H1 (cell line): ENCODE results near the gene DENND1A. TPM values are rescaled to one million over a fixed set of nuclear protein-coding genes. Genes with fewer than 3 reads are reported as not detected.
A peak's percentile ranks its signal among the peaks of the same experiment; 100 is the strongest.

ENCODE experiments used
- CTCF ChIA-PET: fragments of 300-600 bp; sonication (Branson Sonifier 250); formaldehyde crosslinking; loops from one replicate; lab custom pipeline; 2021; ENCODE audit not compliant: partially characterized antibody; lab: Charles Lee
- POLR2A ChIA-PET: fragments of 300-600 bp; sonication (Branson Sonifier 250); formaldehyde crosslinking; loops from one replicate; lab custom pipeline; 2021; ENCODE audit warnings: inconsistent platforms; ENCODE audit not compliant: partially characterized antibody; lab: Charles Lee
- DNase-seq, 2 experiments: peaks; one replicate each; pipeline versions ENCODE4 v3.0.0 to v3.0.0-alpha.2; 2010 to 2022; ENCODE audit warnings: low spot score in 2 of 2, low read depth in 1 of 2, mixed read lengths in 1 of 2
- FAIRE-seq: peaks from 2 replicates; lab custom pipeline; 2011; peaks lifted over from hg19 to GRCh38; lab: Jason Lieb, UNC
- H2AFZ ChIP-seq: 2 replicates; pipeline ENCODE4 v1.8.1; 2012; ENCODE audit warnings: low read length, inconsistent platforms
- H2AK5ac ChIP-seq: 2 replicates; pipeline ENCODE4 v1.6.1; 2013; ENCODE audit warnings: low read depth, low read length
- H2BK120ac ChIP-seq: replicated peaks from 2 replicates; pipeline ENCODE3; 2013; ENCODE audit warnings: low read depth, low read length, inconsistent platforms
- H2BK12ac ChIP-seq: 2 replicates; pipeline ENCODE4 v1.6.1; 2013; ENCODE audit warnings: low read depth, low read length
- H2BK15ac ChIP-seq: 2 replicates; pipeline ENCODE4 v1.6.1; 2013; ENCODE audit warnings: low read length
- H2BK20ac ChIP-seq: 2 replicates; pipeline ENCODE4 v1.6.1; 2013; ENCODE audit warnings: low read length
- H2BK5ac ChIP-seq: 2 replicates; pipeline ENCODE4 v1.6.1; 2013; ENCODE audit warnings: low read depth, low read length
- H3K14ac ChIP-seq: 2 replicates; pipeline ENCODE4 v1.6.1; 2013; ENCODE audit warnings: inconsistent platforms; ENCODE audit not compliant: insufficient read length
- H3K18ac ChIP-seq: 2 replicates; pipeline ENCODE4 v1.6.1; 2013; ENCODE audit warnings: low read length; ENCODE audit errors: extremely low read depth
- H3K23ac ChIP-seq: 2 replicates; pipeline ENCODE4 v1.6.1; 2013; ENCODE audit warnings: inconsistent platforms; ENCODE audit not compliant: insufficient read length
- H3K23me2 ChIP-seq: 2 replicates; pipeline ENCODE4 v1.6.1; 2013; ENCODE audit warnings: low read depth, low read length
- H3K27ac ChIP-seq: 2 replicates; pipeline ENCODE4 v1.6.1; 2011; ENCODE audit warnings: low read depth, low read length, inconsistent platforms
- H3K27me3 ChIP-seq, 4 experiments: replicated peaks in 1 of 4; 1 replicate in 1 of 4; 2 replicates in 3 of 4; pipeline versions ENCODE4 v1.6.1 to v1.8.1; 2011 to 2013; ENCODE audit warnings: low read length in 3 of 4, mild to moderate bottlenecking in 3 of 4, inconsistent platforms in 2 of 4, mixed read lengths in 2 of 4, moderate library complexity in 1 of 4; ENCODE audit not compliant: control insufficient read depth in 3 of 4, insufficient read depth in 3 of 4; ENCODE audit errors: extremely low read depth in 1 of 4
- H3K36me3 ChIP-seq, 4 experiments: 2 replicates each; pipeline versions ENCODE4 v1.6.1 to v1.8.1; 2011 to 2013; ENCODE audit warnings: mild to moderate bottlenecking in 4 of 4, low read length in 3 of 4, moderate library complexity in 2 of 4, control low read depth in 1 of 4, inconsistent platforms in 1 of 4; ENCODE audit not compliant: insufficient read depth in 4 of 4, control insufficient read depth in 2 of 4
- H3K4ac ChIP-seq: replicated peaks from 2 replicates; pipeline ENCODE3; 2013; ENCODE audit warnings: low read length, low read depth, mixed read lengths, inconsistent platforms; ENCODE audit not compliant: insufficient read length
- H3K4me1 ChIP-seq, 4 experiments: replicated peaks in 1 of 4; 1 replicate in 1 of 4; 2 replicates in 3 of 4; pipeline versions ENCODE4 v1.6.1 to v1.8.1; 2011 to 2013; ENCODE audit warnings: low read length in 3 of 4, inconsistent platforms in 2 of 4, mixed read lengths in 1 of 4; ENCODE audit not compliant: insufficient read depth in 4 of 4, control insufficient read depth in 3 of 4
- H3K4me2 ChIP-seq, 2 experiments: 2 replicates each; pipeline versions ENCODE4 v1.6.1 to v1.8.1; 2011 to 2013; ENCODE audit warnings: low read depth in 2 of 2, low read length in 2 of 2, control low read depth in 1 of 2, inconsistent platforms in 1 of 2, mild to moderate bottlenecking in 1 of 2; ENCODE audit not compliant: insufficient read depth in 1 of 2
- H3K4me3 ChIP-seq, 4 experiments: fragments of 200-600, 300-600 bp in 1 of 4; sonication (generic), shearing (Covaris generic), sonication (Bioruptor Twin) in 1 of 4; 2 replicates each; pipeline versions ENCODE4 v1.5.1 to v1.8.1; 2011 to 2016; ENCODE audit warnings: low read length in 4 of 4, low read depth in 3 of 4, control low read depth in 2 of 4, inconsistent platforms in 2 of 4, mild to moderate bottlenecking in 2 of 4, mixed read lengths in 1 of 4, moderate library complexity in 1 of 4; ENCODE audit not compliant: insufficient read depth in 2 of 4; ENCODE audit errors: extremely low read depth in 1 of 4
- H3K56ac ChIP-seq: replicated peaks from 2 replicates; pipeline ENCODE3; 2013; ENCODE audit warnings: low read depth, mild to moderate bottlenecking, mixed read lengths, low read length, inconsistent platforms; ENCODE audit not compliant: insufficient read length
- H3K79me1 ChIP-seq: 2 replicates; pipeline ENCODE4 v1.6.1; 2013; ENCODE audit warnings: low read depth, low read length, control low read depth
- H3K79me2 ChIP-seq, 2 experiments: 2 replicates each; pipeline versions ENCODE4 v1.6.1 to v1.8.1; 2012 to 2013; ENCODE audit warnings: low read length in 2 of 2, mild to moderate bottlenecking in 2 of 2, inconsistent platforms in 1 of 2; ENCODE audit not compliant: insufficient read depth in 2 of 2, control insufficient read depth in 1 of 2
- H3K9ac ChIP-seq, 4 experiments: replicated peaks in 1 of 4; 1 replicate in 1 of 4; 2 replicates in 3 of 4; pipeline versions ENCODE4 v1.6.1 to v1.8.1; 2011 to 2013; ENCODE audit warnings: low read depth in 3 of 4, low read length in 3 of 4, control low read depth in 2 of 4, mild to moderate bottlenecking in 2 of 4, moderate library complexity in 2 of 4, inconsistent platforms in 1 of 4; ENCODE audit errors: extremely low read depth in 1 of 4
- H3K9me3 ChIP-seq, 2 experiments: 2 replicates each; pipeline versions ENCODE4 v1.6.1 to v1.8.1; 2012 to 2013; ENCODE audit warnings: mild to moderate bottlenecking in 2 of 2, moderate library complexity in 2 of 2, control low read depth in 1 of 2, inconsistent platforms in 1 of 2, low read depth in 1 of 2, low read length in 1 of 2, mixed read lengths in 1 of 2; ENCODE audit not compliant: insufficient read depth in 2 of 2
- H4K20me1 ChIP-seq, 2 experiments: replicated peaks in 1 of 2; 2 replicates each; pipeline versions ENCODE3 to v1.8.1; 2011 to 2013; ENCODE audit warnings: inconsistent platforms in 2 of 2, low read length in 2 of 2, mild to moderate bottlenecking in 1 of 2; ENCODE audit not compliant: insufficient read depth in 2 of 2, control insufficient read depth in 1 of 2
- H4K5ac ChIP-seq: 2 replicates; pipeline ENCODE4 v1.6.1; 2013; ENCODE audit warnings: low read length, low read depth, mixed read lengths, inconsistent platforms; ENCODE audit not compliant: insufficient read length
- H4K8ac ChIP-seq: 2 replicates; pipeline ENCODE4 v1.8.0; 2013; ENCODE audit warnings: mild to moderate bottlenecking, moderate library complexity, low read length, inconsistent platforms; ENCODE audit not compliant: insufficient read depth; ENCODE audit errors: extremely low read depth
- H4K91ac ChIP-seq: replicated peaks from 2 replicates; pipeline ENCODE3; 2013; ENCODE audit warnings: low read length, mixed read lengths, inconsistent platforms; ENCODE audit not compliant: insufficient read length
- CHD1 ChIP-seq: IDR thresholded peaks from 2 replicates; pipeline ENCODE4 v1.6.1; 2012; ENCODE audit warnings: low read depth, low read length, improper control_type of control experiment
- WGBS, 2 experiments: shearing (Covaris generic) in 1 of 2; methylation state at CpG; one replicate each; pipeline versions ENCODE4 v1.1.6 to v1.1.7; 2013 to 2015; ENCODE audit warnings: low lambda C conversion rate in 2 of 2, mixed read lengths in 2 of 2, inconsistent platforms in 1 of 2, low coverage in 1 of 2, missing lambda C conversion rate in 1 of 2; ENCODE audit not compliant: insufficient replicate concordance in 2 of 2, insufficient coverage in 1 of 2, insufficient read length in 1 of 2; ENCODE audit errors: extremely low coverage in 1 of 2, missing lambda C conversion rate in 1 of 2; 5-methylcytosine and 5-hydroxymethylcytosine counted together
- polyA plus RNA-seq, 7 experiments: library from polyadenylated mRNA; depleted of rRNA in 3 of 7; stranded (reverse) in 5 of 7; unstranded in 2 of 7; fragments of >200 nt in 5 of 7; fragments of 200-250 nt in 2 of 7; gene quantifications; 1 replicate in 5 of 7; 2 replicates in 1 of 7; 4 replicates in 1 of 7; pipeline versions ENCODE4 v1.2.1 to v1.2.3, GENCODE V29; 2011 to 2013; ENCODE audit warnings: missing spikeins in 2 of 7, mixed read lengths in 2 of 7
- total RNA-seq: library from RNA; stranded (reverse); fragmentation: NEBNext Ultra II Directional; extraction: Animal tissue kit (Norgen Biotek cat#: 25700); gene quantifications from 2 replicates; pipeline ENCODE4 v1.2.1, GENCODE V29; 2021
- TF ChIP-seq, protein P1 (sequence below): IDR thresholded peaks from 2 replicates; pipeline ENCODE4 v1.6.1; 2012; ENCODE audit warnings: inconsistent platforms

The DENND1A gene
- total and polyA plus RNA-seq, 2 of the 8 experiments (the other 6 are each of a cell fraction or from before 2014, with no cell fraction given), result 24.1 to 26.4 TPM

GRCh38 chr9:123418052-123418430 lies 511.9 kb downstream of the DENND1A start:
- no peak for DNase-seq
- no peak overlapping the region for H3K4me2 ChIP-seq
- no peak overlapping the region for H4K91ac ChIP-seq
- no peak overlapping the region for H2BK120ac ChIP-seq
- no peak overlapping the region for H3K18ac ChIP-seq
- no peak overlapping the region for H3K56ac ChIP-seq
- H3K79me1 ChIP-seq, result no peaks in the 10 kb centered on the region
- no peak overlapping the region for H3K27ac ChIP-seq
- ChIA-PET POLR2A (no interaction called here), CTCF (interaction anchor here (0.7 to 1.8 kb wide), 6 partner anchors 13 to 261 kb away, joined by 3 to 6 read pairs (median 4); no protein-coding TSS in a partner anchor)
- H3K4me3 ChIP-seq, result no peak overlapping the region
- WGBS, 2 experiments, result 88% methylated on average over 5 of the region's 5 CpGs; no CpG with 5 or more reads in 1 of the 2 experiments
- no peak overlapping the region for H2AFZ ChIP-seq
- H4K8ac ChIP-seq, result peak overlapping the region; percentile 19; the same call in 1 of the 2 replicates
- 0 out of 2 replicates have a peak overlapping the region, but pooled peaks have one; percentile 27 for H2BK5ac ChIP-seq
- H2BK20ac ChIP-seq, result no peak overlapping the region
- H3K79me2 ChIP-seq, result no peaks in the 10 kb centered on the region
- no peaks in the 10 kb centered on the region for H3K27me3 ChIP-seq
- no peak overlapping the region for H3K4ac ChIP-seq
- H3K23me2 ChIP-seq, result no peaks in the 10 kb centered on the region
- no peaks in the 10 kb centered on the region for H4K20me1 ChIP-seq
- no peak overlapping the region for H2BK12ac ChIP-seq
- no peak for FAIRE-seq
- H3K9ac ChIP-seq, result no peak overlapping the region
- no peak overlapping the region for H2BK15ac ChIP-seq
- no peak for TF ChIP-seq CHD1
- TF ChIP-seq, protein P1, sequence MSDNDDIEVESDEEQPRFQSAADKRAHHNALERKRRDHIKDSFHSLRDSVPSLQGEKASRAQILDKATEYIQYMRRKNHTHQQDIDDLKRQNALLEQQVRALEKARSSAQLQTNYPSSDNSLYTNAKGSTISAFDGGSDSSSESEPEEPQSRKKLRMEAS, result 0 out of 2 replicates have a peak, but pooled peaks have one; percentile 0
- H3K23ac ChIP-seq, result no peak overlapping the region
- no peak overlapping the region for H3K14ac ChIP-seq
- no peak overlapping the region for H4K5ac ChIP-seq
- H3K36me3 ChIP-seq, result no peaks in the 10 kb centered on the region
- no peaks in the 10 kb centered on the region for H3K9me3 ChIP-seq
- peaks cover 5 to 16% (median 11%) of the 10 kb centered on the region in 4 experiments for H3K4me1 ChIP-seq
- no peak overlapping the region for H2AK5ac ChIP-seq
